GM19043 (cell line): ENCODE measurements around the gene ADAMTS7.
"Not testable (repeated sequence)": the region's sequence is repeated elsewhere in the genome, so short reads cannot be mapped to it uniquely, and the experiment has no call there.

Experiments
- ATAC-seq: cut with Tn5 transposase; IDR thresholded peaks from one replicate; pipeline ENCODE4 v1.9.1; 2021; ENCODE audit warnings: low read depth; ENCODE audit not compliant: unreplicated experiment

Gene ADAMTS7

DNA sequence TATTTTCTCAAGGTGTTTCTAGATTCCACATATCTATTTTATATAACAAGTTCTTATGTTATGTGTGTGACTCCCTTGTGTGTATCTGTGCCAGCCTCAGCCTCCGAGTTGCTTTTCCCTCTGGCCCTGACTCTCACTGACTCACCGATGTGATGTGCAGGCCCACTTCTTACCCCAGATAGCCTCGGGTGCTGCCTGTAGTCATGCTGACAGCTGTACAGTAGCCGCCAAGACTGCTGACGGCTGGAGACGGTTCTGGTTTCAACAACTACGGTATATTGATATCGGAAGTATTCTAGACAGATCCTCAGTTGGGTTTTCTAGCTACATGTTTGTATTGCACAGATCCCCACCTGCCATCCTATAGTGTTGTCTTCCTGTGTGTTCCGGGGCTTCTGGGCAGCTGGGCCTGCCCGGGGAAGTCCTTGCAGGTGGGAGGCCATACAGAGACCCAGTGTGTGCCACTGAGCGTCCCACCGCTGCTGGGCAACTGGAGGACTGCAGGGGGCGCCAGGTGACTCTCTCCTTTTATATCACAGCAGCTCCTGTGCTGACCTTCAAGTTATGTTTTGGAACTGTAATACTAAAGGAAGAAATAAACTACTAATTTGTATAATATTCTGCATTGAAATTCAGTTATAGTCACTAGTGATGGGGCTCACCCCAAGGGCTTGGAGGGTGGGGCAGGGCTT is 55.2 kb downstream of the ADAMTS7 start:
- ATAC-seq, result not testable (repeated sequence)

DNA sequence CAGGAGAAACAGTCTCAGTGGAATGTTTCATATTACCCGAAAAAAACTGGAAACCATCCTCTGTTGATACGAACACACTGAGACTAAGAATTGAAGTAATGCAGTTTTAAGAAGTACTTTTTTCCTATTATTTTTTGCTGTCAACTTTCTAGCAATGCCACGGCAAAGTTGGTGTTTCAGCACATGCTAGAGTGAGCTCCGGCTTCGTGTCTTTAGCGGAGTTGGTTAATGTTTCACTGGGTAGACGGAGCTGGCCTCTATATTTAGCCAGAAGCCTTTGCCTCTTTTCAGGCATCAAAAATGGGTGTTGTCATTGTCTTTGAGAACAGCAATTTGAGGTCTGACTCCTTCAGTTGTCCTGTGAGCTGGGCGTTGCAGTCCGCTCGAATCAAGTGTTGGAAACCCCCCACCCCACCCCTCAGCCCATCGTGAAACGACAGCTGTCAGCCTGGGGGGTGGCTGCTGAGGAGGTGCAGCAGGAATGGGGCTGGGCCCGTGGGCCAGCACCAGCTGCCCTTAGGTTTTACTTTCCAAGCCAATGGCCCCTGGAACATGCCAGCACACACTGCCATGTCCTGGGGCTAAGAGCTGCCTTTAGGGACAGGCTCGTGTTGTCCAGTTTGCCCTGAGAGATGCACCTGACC is 56.5 kb downstream of the ADAMTS7 start:
- ATAC-seq, result not testable (repeated sequence)

DNA sequence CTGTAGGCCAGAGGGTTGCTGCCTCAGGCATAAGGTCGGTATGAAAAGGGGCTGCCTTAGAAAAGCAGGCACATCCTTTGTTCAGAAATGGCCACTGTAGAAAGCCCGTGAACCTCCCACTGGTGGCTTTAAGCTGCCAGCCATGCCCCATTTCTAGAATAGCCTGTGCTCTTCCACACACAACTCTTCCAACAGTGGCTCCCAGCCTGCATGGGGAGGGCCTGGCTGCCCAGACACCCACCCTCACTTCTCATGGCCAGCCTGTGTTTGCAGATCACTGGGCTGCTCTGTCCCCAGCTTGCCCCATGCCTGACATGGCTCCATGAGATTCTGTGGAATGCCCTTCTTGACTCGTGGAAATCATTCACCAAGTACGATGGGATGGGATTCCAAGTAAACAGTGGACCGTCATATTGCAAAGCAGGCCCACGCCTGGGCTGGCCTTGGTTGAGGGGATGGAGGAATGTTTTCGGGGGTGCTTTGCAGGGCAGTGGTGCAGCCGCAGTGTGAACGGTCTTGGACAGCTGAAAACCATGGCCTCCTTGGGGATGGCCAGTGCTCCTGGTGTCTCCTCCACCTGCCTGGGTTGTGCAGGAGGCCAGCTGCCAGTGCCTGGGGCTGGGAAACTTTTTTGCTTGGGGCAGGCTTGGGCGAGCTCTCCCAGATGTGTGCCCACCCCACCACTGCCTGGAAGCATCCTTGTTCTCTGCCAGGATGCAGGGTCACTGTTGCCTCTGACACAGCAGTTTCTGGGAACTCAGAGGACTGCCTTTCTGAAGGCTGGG is 57.3 kb downstream of the ADAMTS7 start:
- not testable (repeated sequence) for ATAC-seq

DNA sequence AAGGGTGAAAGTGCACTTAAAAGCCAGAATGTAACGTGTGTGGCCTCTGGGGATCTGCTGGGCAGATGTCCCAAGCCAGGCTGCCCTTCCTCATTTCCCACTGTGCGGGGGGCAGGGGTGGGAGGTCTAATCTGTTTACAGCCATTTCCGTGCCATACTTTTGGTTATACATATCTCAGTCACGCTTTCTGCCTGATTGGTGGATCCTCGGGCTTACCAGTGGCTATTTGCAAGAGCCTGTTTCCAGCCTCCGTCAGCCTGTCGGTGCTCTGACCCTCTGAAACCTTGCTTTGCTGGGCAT is 58.0 kb downstream of the ADAMTS7 start:
- ATAC-seq, result not testable (repeated sequence)

DNA sequence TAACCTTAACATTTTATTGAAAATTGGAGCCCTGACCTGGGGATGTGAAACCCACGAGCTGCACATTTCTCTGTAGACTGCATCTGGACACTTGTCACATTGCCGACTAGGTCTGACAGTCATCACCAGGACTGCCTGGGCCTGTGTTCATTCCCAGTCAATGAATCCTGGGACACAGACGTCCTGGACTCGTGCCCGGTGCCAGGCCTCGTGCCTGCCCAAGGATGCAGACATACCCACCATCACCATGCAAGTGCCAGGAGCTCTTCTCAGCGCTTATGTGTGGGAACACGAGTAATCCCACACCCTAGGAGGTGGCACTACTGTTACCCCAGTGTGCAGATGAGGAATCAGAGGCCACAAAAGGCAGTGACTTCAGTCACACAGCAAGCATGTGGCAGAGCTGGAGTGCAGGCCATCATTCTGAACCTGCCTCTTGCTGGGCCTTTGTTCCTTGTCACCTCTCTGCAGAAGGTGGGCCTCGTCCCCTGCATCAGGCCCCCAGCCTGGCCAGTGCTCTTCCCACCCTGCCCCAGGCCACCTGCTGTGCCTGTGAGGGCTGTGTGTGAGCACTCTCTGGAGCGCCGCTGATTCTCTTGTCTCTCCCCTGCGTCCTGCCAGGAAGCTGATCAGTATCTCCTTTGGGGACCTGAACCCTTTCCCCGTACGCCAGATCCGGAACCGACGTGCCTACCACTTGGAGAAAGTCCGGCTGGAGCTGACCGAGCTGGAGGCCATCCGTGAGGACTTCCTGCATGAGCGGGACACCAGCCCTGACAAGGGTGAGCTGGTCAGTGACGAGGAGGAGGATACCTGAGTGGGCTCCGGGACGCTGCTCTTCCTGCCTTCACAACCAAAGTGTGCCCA is 58.5 kb downstream of the ADAMTS7 start:
- ATAC-seq, result no peak

DNA sequence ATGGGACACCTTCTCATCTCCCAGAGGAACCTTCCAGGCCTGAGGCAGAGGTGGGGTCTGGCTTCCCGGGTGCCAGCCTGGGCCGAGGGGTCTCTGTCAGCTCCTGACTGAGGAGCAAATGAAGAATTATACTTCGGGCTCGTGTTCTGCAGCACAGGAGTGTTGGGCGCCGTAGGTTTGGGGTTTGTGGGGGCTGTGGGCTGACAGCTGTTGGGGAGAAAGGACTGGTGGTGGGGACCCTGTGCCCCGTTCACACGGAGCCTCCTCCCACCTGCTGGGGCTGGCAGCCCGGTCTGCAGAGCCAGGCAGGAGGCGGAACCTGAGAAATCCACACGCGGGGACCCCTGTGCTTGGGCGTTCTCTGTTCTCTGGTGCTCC is 59.7 kb downstream of the ADAMTS7 start:
- no peak for ATAC-seq

DNA sequence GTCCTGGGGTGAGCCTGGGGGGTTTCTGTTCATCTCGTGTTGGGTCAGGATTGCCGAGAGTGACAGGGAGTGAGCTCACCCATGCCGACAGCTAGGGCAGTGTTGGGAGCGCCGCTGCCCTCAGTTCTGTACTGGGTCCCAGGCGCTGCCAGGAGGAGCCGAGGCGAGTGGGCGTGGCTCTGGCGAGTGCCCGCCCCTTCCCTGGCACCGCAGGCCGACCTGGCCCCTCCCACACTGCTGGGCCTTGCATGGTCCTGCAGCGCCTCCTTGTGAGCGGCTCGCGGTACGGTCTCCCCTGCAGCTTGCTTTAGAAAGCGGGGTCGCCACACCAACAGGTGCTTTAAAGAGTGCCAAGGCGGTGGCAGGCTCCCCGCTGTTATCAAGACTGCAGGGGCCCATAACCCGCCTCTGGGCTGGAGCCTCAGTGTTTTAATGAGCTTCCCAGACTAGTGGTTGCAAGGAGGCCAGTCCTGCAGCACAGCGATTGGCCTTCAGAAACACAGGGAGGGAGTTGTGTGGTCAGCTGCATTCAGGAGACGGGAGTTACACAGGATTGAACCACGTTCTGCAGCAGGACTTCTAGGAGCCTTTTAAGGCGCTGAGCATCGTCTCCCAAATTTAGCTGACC is 60.2 kb downstream of the ADAMTS7 start:
- ATAC-seq, result peak; percentile 78

DNA sequence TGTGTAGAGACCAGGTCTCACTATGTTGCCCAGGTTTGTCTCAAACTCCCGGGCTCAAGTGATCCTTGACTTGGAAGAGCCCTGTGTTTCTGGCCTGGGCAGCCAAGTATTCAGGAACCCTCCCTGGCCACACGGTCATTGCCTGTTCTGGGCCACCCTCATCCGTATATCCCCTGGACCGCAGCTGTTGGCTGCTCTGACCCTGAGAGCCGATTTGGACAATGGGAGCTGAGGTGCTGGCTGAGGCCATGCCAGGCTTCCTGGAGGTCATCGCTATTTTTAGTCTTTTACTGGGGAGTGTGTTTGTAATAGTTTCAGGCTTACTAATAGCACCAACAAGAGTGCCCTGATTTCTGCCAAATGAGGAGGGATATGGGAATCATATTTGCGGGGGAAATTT is 60.7 kb downstream of the ADAMTS7 start:
- ATAC-seq, result no peak

DNA sequence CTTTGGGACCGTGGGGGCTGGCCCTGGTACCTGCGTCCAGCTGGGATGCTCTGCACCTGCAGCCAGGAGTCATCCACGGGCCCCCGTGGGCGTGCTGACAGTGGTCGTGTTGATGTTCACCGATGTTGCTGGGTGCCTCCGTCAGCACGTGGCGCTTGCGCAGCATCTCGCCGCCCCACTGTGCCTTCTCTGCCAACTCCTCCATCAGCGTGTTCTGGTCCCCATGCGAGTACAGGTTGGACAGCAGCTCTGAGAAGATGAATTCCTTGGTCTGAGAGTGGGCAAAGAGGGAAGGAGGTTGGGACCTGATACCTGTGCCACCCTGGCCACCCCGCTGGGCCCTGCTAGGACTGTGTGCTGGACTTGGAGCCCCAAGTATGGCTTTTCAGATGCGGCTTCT is 61.4 kb downstream of the ADAMTS7 start:
- ATAC-seq, result no peak

DNA sequence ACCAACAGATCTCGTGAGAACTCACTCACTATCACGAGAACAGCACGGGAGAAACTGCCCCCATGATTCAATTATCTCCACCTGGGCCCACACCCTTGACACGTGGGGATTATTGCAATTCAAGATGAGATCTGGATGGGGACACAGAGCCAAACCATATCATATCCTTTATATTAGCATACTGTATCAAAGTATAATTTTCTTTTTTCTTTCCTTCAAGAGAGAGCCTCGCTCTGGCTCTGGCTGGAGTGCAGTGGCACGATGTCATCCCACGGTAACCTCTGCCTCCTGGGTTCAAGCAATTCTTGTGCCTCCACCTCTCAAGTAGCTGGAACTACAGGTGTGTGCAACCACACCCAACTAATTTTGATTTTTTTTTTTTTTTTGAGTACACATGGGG is 63.4 kb downstream of the ADAMTS7 start:
- not testable (repeated sequence) for ATAC-seq

DNA sequence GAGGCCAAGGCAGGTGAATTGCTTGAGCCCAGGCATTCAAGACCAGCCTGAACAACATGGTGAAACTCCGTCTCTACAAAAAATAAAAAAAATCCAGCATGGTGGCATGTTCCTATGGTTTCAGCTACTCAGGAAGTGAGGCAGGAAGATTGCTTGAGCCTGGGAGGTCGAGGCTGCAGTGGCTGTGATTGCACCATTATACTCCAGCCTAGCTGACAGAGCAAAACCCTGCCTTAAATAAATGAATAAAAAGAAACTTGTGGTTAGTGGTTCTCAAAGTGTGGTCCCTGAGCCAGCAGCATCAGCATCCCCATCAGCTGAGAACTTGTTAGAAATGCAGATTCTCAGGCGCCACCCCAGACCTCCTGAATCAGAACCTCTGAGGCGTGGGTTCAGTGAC is 69.6 kb downstream of the ADAMTS7 start:
- ATAC-seq, result not testable (repeated sequence)

DNA sequence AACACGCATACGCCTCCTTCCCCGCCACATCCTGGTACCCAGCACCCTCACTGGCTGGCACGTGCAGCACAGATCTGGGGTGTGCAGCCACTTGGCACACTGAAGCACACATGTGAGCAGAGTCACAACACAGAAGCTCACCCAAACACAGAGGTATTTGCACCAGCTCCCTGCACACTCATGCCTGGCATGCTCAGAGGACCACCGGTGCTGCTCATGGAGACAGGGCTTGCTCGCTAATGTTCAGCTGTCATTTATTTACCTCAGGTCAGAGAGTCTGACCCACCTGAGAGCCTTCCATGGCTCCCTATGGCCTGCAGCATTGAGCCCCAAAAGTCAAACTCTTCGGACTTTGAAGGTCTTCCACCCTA is 70.4 kb downstream of the ADAMTS7 start:
- ATAC-seq, result no peak

DNA sequence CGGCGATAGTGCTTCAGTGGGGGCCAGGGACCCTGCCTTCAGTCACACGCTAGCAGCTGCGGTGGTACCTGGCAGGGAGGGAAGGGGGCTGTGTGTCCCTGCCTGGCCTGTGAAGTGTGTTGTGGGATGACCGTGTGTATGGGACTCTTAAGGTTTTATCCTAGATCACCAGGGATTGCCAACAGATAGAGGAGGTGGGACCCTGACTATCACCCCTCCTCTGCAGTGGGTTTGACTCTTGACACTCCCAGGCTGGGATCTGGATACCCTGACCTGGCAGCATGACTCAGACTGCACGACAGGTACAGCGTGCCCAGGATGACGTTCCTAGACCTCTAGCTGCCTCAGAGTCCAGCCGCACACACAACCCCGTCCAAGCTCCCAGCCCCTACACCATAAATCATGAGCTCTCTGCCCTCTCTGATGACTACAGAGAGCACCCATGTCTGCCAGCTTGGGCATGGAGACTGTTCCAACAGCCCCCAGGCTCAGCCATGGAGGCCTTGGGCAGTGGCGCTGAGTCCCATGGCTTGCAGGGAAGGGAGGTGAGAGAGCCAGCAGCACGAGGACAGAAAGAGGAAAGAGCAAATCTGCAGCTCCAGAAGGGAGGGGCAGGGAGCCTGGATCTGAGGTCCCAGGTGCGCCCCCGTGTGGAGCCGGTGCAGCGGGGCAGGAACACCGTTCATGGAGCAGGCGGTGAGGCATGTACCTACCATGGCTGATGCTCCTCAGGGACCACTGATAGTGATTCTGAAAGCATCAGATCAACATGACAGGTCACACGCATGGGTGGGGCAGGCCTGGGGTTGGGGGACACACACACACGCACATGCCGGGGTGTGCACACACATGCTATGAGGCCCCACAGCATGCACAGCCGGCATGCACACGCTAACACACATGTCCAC is 71.0 kb downstream of the ADAMTS7 start:
- no peak for ATAC-seq

DNA sequence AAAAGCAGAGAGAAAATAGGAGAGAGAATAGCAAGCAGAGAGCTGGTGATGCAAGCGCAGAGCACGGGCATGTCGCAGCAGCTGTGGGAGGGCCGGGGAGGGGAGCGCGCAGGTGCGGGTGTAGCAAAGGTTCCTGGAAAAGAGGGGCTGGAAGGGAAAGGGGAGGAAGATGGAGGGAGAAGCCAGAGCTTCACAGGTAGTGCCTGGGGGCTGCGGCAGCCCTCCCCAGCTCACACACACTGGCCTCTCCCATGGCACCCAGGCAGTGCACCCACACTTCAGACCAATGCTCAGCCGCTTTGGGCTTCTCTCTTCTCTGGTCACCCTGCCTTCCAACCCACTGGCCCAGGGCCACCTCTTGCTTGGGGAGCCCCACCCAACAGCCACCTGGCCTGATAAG is 72.1 kb downstream of the ADAMTS7 start:
- no peak for ATAC-seq

DNA sequence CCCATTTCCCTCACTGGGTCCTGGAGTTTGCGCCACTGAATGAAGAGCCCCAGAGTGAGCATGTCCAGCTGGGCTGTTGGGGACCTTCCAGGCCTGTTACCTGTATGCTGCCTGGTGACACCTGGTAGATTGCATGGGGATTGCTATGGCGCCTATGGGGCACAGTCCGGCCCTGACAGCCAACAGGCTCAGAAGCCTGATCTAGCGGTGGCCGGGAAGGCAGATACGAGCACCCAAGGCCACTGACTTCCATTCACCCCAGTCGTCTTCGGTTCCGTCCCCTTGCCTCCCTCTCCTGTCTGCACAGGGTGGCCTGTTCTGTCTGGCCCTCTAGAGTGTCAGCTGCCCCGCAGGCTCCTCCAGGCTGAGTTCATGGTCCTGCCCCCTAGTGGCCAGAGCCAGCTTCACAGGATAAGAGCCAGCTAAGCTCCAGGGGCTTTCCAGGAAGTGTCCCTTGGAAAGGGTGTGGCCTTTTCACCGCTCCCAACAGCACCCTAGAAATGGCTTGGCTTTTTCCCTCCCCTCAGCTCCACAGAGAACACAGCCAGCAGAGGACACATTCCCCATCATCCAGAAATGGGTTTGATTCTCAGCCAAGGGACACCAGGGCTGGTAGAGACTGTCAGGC is 73.2 kb downstream of the ADAMTS7 start:
- ATAC-seq, result not testable (repeated sequence)

DNA sequence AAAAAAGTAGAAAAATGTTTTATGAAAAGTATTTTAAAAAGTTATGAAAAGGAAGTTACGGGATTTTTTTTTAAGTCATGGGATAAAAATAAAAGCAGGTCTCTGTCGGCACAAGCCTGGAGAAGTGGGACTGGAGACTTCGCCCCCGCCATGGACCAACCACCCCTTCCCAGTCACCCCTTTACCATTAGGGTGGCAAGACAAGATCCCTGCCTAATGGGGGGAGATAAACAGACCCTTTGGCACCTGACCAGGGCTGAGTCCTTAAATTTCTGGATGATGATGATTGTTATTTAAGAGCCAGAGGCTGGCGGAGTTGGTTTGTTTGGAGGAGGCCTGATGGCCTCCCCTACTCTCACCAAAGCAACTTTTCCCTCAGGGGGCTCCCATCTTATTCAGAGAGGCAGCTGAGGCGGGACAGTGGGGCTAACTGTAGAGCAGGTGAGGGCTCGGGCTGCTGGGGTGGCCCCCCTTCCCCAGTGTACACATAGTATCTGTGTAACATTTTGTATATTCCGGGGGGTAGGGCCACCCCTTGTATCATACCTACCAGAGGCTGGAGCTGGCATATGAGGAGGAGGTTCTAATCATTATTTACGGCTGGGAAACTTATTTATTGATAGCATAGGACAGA is 74.0 kb downstream of the ADAMTS7 start:
- ATAC-seq, result no peak

DNA sequence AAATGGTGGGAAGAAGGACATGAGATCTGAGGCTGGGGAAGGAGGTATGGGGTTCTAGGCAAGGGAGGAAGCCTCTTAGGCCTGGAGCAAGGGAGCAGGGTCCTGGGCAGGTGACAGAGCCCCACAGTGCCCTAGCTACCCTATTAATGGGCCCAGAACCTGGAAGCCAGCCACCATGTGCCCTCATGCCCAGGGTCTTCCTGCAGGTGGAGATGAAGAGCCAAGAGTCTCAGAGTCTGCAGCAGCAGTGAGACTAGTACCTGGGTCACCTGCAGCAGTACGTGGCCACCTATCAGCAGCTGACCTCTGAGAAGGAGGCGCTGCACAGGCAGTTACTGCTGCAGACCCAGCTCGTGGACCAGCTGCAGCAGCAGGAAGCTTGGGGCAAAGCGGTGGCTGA is 75.0 kb downstream of the ADAMTS7 start:
- ATAC-seq, result not testable (repeated sequence)

DNA sequence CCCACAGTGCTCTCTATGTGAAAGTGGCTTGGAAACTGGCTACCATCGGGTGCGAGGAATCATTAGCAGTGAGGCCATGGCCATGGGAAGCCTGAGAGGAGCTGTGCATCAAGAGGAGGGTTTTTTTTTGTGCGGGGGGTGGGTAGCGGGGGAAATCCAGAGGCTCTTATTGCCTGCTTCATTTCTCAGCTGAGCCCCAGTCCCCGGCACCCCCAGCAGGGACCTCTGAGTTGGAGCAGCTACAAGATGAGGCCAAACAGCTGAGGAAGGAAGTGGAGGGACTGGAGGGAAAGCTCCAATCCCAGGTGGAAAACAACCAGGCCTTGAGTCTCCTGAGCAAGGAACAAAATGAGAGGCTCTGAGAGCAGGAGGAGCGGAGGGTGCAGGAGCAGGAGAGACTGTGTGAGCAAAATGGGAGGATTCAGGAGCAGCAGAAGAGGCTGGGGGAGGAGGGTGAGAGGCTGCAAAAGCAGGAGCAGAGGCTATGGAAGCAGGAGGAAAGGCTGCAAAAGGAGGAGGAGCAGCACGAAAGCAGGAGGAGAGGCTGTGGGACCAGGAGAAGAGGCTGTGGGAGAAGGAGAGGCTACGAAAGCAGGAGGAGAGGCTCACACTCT is 76.7 kb downstream of the ADAMTS7 start:
- no peak for ATAC-seq
